ENCODE measurements around the gene MARK4. TPM values are rescaled to one million over a fixed set of nuclear protein-coding genes. Genes with fewer than 3 reads are reported as not detected.
"Not testable (repeated sequence)": the region's sequence is repeated elsewhere in the genome, so short reads cannot be mapped to it uniquely, and the experiment has no call there.

MARK4 gene
- total RNA-seq, 8 experiments from 2014 or later: 9.1 to 40.6 (median 14.8) TPM

- in situ Hi-C loops (cut with MboI; ENCODE audit: low pct_unique_long_range_greater_than_20kb in 2 of 9, low sequenced_read_pairs in 9 of 9, unreplicated experiment in 9 of 9): no loop called here
- Histone ChIP-seq H3K4me1 (replicated peaks in 1 of 2) (peaks cover 0 to 5% of the 10 kb centered on the region in 2 donors), H3K4me3 (no peak overlapping the region), H3K27ac (no peak overlapping the region)
- 0 to 87% (median 68%) methylated on average over 2 to 16 of the region's 18 CpGs; no CpG with 5 or more reads in 1 of the 10 experiments for WGBS, 10 experiments
- ATAC-seq (replicated peaks in 6 of 8): peak in 3 of 8 experiments; percentile 56 to 66 (median 65)
These were observed 31.9 kb upstream of the MARK4 start for GRCh38 chr19:45218911-45219743.

DNA sequence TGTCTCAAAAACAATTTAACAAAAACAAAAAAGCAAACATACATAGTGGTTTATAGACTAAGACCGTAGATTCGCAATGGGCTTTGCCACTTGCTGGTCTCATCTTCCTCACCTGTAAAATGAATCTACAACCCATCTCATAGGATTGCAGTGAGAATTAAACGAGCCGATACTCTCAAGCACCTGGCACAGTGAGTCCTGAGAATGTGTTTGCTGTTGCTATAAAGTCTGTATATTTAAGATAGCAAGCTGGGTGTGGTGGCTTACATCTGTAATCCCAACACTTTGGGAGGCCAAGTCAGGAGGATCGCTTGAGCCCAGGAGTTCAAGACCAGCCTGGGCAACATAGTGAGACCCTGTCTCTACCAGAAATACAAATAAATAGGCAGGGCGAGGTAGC lies 28.3 kb upstream of the MARK4 start:
- 72 to 95% (median 83%) methylated on average over 2 to 5 of the region's 6 CpGs; no CpG with 5 or more reads in 3 of the 10 experiments for WGBS, 10 experiments
- Histone ChIP-seq H3K4me1 (replicated peaks in 1 of 2) (no peaks in the 10 kb centered on the region), H3K27ac (no peak overlapping the region), H3K4me3 (no peak overlapping the region)
- in situ Hi-C loops (cut with MboI; ENCODE audit: low pct_unique_long_range_greater_than_20kb in 2 of 9, low sequenced_read_pairs in 9 of 9, unreplicated experiment in 9 of 9): no loop called here
- ATAC-seq (replicated peaks in 6 of 8): no peak

DNA sequence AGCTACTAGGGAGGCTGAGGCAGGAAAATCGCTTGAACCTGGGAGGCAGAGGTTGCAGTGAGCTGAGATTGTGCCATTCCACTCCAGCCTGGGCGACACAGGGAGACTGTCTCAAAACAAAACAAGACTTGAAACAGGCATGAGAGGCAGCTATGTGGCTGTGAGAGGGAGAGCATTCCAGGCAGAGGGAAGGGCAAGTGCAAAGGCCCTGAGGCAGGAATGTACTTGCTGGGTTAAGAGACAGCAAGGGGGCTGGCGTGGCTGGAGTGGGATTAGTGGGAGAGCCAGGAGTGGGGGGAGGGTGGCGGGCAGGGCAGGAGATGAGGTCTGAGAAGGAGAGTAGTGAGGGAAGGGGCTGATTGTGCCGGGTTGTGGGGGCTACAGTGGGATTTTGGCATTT lies 27.2 kb upstream of the MARK4 start:
- H3K27ac ChIP-seq: no peak overlapping the region
- 29 to 86% (median 81%) methylated on average over 1 to 2 of the region's 5 CpGs; no CpG with 5 or more reads in 6 of the 10 experiments for WGBS, 10 experiments
- in situ Hi-C loops (cut with MboI; ENCODE audit: low pct_unique_long_range_greater_than_20kb in 2 of 9, low sequenced_read_pairs in 9 of 9, unreplicated experiment in 9 of 9): no loop called here
- ATAC-seq (replicated peaks in 6 of 8): no peak
- no peaks in the 10 kb centered on the region for H3K4me1 ChIP-seq (replicated peaks in 1 of 2)
- no peak overlapping the region for H3K4me3 ChIP-seq

GRCh38 chr19:45224645-45225044 lies 26.4 kb upstream of the MARK4 start:
- no peak for ATAC-seq (replicated peaks in 6 of 8)
- Histone ChIP-seq H3K4me3 (no peak overlapping the region), H3K27ac (no peak overlapping the region), H3K4me1 (replicated peaks in 1 of 2) (no peaks in the 10 kb centered on the region)
- in situ Hi-C loops (cut with MboI; ENCODE audit: low pct_unique_long_range_greater_than_20kb in 2 of 9, low sequenced_read_pairs in 9 of 9, unreplicated experiment in 9 of 9): no loop called here
- no CpG with 5 or more reads among the region's 11 CpGs for WGBS, 10 experiments

DNA sequence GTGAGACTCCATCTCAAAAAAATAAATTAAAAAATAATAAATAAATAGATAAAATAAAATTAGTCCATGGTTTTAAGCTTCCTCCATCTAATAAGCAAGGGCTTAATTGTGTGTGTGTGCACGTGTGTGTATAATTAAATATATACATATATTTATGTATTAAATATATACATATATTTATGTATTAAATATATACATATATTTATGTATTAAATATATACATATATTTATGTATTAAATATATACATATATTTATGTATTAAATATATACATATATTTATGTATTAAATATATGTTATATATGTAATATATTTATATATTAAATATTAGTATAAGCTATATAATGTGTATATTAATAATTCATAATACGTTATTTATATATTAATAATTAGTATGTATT lies 22.0 kb upstream of the MARK4 start:
- WGBS, 10 experiments: 43 to 92% (median 67%) methylated on average over 1 to 2 of the region's 2 CpGs; no CpG with 5 or more reads in 5 of the 10 experiments

GRCh38 chr19:45231891-45232290 lies 19.2 kb upstream of the MARK4 start:
- Histone ChIP-seq H3K4me1 (replicated peaks in 1 of 2) (no peaks in the 10 kb centered on the region), H3K27ac (no peak overlapping the region), H3K4me3 (no peak overlapping the region)
- in situ Hi-C loops (cut with MboI; ENCODE audit: low pct_unique_long_range_greater_than_20kb in 2 of 9, low sequenced_read_pairs in 9 of 9, unreplicated experiment in 9 of 9): no loop called here
- ATAC-seq (replicated peaks in 6 of 8): no peak
- 71 to 88% methylated on average over 1 to 2 of the region's 3 CpGs; no CpG with 5 or more reads in 8 of the 10 experiments for WGBS, 10 experiments

More for the DNA sequence above, 22.0 kb upstream of the MARK4 start:
- in situ Hi-C loops (cut with MboI; ENCODE audit: low pct_unique_long_range_greater_than_20kb in 2 of 9, low sequenced_read_pairs in 9 of 9, unreplicated experiment in 9 of 9); ATAC-seq (replicated peaks in 6 of 8); H3K27ac ChIP-seq; H3K4me1 ChIP-seq (replicated peaks in 1 of 2); H3K4me3 ChIP-seq: not testable (repeated sequence)

DNA sequence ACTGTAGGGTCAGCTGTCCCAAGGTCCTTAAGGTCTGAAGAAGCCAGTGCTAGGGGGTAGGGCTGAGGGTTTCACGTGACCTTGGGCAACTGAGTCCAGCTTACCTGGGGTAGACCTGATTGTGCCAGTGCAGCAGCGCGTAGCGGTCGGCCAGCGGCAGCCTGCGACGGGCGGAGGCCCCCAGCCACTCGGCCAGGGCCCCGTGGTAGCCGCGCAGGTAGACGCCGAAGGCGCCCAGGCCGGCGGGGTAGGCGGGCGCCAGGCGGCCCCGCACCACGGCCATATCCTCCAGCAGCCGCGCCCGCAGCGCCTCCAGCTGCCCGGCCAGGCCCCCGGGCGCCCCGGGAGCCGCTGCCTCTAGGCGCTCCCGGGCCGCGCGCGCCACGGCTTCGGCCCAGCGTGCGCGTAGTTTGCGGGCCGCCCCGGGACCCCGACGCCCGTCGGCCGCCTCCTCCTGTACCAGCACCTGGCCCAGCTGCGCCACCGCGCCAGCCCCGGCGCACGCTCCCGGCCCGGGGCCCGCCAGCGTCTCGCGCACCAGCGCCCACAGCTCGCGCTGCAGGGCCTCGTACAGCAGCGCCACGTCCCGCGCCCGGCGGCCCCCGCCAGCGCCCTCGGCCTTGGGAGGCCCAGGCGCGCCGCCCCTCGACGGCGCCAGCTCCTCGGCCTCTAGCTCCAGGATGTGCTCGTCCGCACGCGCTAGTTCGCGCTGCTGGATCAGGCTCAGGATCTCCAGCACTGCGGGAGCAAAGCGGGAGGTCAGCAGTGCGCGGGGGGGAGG lies 16.8 kb upstream of the MARK4 start:
- H3K4me1 ChIP-seq (replicated peaks in 1 of 2): no peaks in the 10 kb centered on the region
- in situ Hi-C loops (cut with MboI; ENCODE audit: low pct_unique_long_range_greater_than_20kb in 2 of 9, low sequenced_read_pairs in 9 of 9, unreplicated experiment in 9 of 9): no loop called here
- no peak overlapping the region for H3K4me3 ChIP-seq
- H3K27ac ChIP-seq: no peak overlapping the region
- ATAC-seq (replicated peaks in 6 of 8): peak in 5 of 8 experiments; percentile 19 to 65 (median 29)
- 5 to 33% (median 30%) methylated on average over 1 to 13 of the region's 93 CpGs; no CpG with 5 or more reads in 7 of the 10 experiments for WGBS, 10 experiments

GRCh38 chr19:45235485-45235884 lies 15.6 kb upstream of the MARK4 start:
- Histone ChIP-seq H3K27ac (no peak overlapping the region), H3K4me3 (no peak overlapping the region), H3K4me1 (replicated peaks in 1 of 2) (no peaks in the 10 kb centered on the region)
- in situ Hi-C loops (cut with MboI; ENCODE audit: low pct_unique_long_range_greater_than_20kb in 2 of 9, low sequenced_read_pairs in 9 of 9, unreplicated experiment in 9 of 9): no loop called here
- WGBS, 10 experiments: 0 to 50% methylated on average over 1 to 2 of the region's 8 CpGs; no CpG with 5 or more reads in 8 of the 10 experiments
- ATAC-seq (replicated peaks in 6 of 8): no peak

DNA sequence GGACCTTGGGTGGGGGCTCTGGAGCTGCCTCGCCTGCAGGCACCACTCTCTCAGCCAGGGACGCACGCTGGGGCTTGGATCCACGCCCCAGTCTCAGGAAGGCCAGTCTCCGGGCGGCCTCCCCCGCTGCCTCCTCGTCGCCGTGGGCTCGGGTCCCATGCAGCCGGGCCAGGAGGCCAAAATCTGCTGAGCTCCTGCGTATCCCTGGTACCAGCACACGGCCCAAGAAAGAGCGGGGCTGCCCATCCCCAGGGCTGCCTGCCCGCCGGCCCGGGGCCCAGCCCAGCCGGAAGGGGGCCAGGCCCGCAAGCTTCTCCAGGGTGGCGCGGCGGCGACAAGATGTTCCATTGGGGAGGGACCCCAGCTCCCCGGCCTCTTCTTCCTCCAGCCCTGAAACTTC lies 12.5 kb upstream of the MARK4 start:
- ATAC-seq (replicated peaks in 6 of 8): no peak
- in situ Hi-C loops (cut with MboI; ENCODE audit: low pct_unique_long_range_greater_than_20kb in 2 of 9, low sequenced_read_pairs in 9 of 9, unreplicated experiment in 9 of 9): no loop called here
- no peaks in the 10 kb centered on the region for H3K4me1 ChIP-seq (replicated peaks in 1 of 2)
- no peak overlapping the region for H3K27ac ChIP-seq
- no peak overlapping the region for H3K4me3 ChIP-seq
- WGBS, 10 experiments: 30% methylated on average over 2 of the region's 25 CpGs; no CpG with 5 or more reads in 9 of the 10 experiments

DNA sequence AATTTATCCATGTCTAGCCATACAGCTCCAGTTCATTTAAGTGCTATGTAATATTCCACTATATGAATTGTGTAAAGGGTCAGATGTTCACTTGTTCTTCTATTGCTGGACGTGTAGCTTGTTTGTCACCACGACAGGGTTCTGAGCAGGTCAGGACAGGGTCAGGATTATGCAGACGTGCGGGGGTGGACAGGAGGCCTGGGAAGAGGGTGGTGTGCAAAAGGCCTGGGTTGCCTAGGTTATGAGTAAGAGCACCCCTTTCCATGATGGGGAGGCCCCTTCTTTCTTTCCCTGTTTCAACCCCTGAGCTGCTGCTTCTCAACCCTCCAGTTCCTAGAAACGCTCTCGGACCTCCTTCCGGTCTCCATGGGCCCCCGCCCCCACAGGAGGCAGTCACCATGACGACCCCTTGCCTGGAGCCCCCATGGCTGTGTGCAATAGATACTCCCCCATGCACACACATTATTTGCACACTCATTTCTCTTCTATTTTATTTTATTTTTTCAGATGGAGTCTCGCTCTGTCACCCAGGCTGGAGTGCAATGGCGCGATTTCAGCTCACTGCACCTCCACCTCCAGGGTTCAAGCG lies 7.8 kb upstream of the MARK4 start:
- WGBS, 10 experiments: 50 to 83% (median 77%) methylated on average over 1 to 9 of the region's 13 CpGs; no CpG with 5 or more reads in 4 of the 10 experiments
- ATAC-seq (replicated peaks in 6 of 8): no peak
- Histone ChIP-seq H3K27ac (no peak overlapping the region), H3K4me1 (replicated peaks in 1 of 2) (peaks cover 0 to 6% of the 10 kb centered on the region in 2 donors), H3K4me3 (no peak overlapping the region)
- in situ Hi-C loops (cut with MboI; ENCODE audit: low pct_unique_long_range_greater_than_20kb in 2 of 9, low sequenced_read_pairs in 9 of 9, unreplicated experiment in 9 of 9): no loop called here

DNA sequence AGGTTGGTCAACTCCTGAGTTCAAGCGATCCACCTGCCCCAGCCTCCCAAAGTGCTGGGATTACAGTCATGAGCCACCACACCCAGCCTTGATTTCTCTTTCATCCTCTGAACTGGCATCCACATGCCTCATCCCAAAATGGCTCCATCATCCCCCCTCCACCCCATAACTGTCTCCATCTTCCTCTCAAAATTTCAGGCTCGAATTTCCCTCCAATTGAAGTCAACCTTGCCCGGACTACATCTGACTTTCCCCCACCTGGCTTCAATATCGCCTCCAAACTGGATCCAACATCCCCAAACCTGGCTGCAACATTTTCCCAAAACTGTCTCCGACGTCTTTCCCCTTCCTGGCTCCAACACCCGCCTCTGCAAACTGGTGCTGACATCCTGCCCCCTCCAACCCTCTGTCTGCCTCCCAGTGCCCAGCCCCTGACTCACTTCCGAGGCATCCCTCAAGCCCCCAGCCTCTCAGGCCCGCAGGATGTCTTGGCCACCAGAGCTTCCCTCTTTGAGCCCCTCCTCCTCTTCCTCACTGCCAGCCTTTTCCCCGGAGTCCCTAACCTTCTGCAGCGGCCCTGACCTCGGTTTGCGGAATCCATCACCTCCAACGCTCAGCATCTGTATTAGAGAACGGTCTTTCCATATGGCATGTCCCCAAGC lies 6.8 kb upstream of the MARK4 start:
- 28 to 100% (median 80%) methylated on average over 2 to 9 of the region's 15 CpGs; no CpG with 5 or more reads in 1 of the 10 experiments for WGBS, 10 experiments

GRCh38 chr19:45245334-45245787 lies 5.7 kb upstream of the MARK4 start, which contains the start of gene EXOC3L2:
Gene EXOC3L2, minus strand, starts transcription at chr19:45245407. Its CDS starts 6,362 bp downstream, at chr19:45239045.
- H3K4me1 ChIP-seq (replicated peaks in 1 of 2): peaks cover 5 to 6% of the 10 kb centered on the region in 2 donors
- H3K27ac ChIP-seq: no peak within 1 kb of the TSS
- peak in 6 of 8 experiments; percentile 12 to 24 (median 17) for ATAC-seq (replicated peaks in 6 of 8)
- no peak within 1 kb of the TSS for H3K4me3 ChIP-seq
- in situ Hi-C loops (cut with MboI; ENCODE audit: low pct_unique_long_range_greater_than_20kb in 2 of 9, low sequenced_read_pairs in 9 of 9, unreplicated experiment in 9 of 9): no loop called here
- 20 to 30% methylated on average over 1 to 4 of the region's 17 CpGs; no CpG with 5 or more reads in 8 of the 10 experiments for WGBS, 10 experiments

More for the DNA sequence above, 6.8 kb upstream of the MARK4 start:
- Histone ChIP-seq H3K4me1 (replicated peaks in 1 of 2) (peaks cover 0 to 6% of the 10 kb centered on the region in 2 donors), H3K27ac (no peak overlapping the region), H3K4me3 (no peak overlapping the region)
- in situ Hi-C loops (cut with MboI; ENCODE audit: low pct_unique_long_range_greater_than_20kb in 2 of 9, low sequenced_read_pairs in 9 of 9, unreplicated experiment in 9 of 9): no loop called here
- no peak for ATAC-seq (replicated peaks in 6 of 8)

Data from motor neuron (in vitro differentiated cells).